Neutrophil (primary cell): ENCODE results near the gene CCDC80.

Experiments
- H3K27ac ChIP-seq: fragments of 200-600 bp; sonication (generic); 2 replicates; pipeline ENCODE4 v1.5.1; 2016; ENCODE audit warnings: mild to moderate bottlenecking, moderate library complexity
- H3K27me3 ChIP-seq: fragments of 200-600 bp; sonication (generic); 2 replicates; pipeline ENCODE4 v1.6.0; 2016; ENCODE audit warnings: mild to moderate bottlenecking
- H3K36me3 ChIP-seq: fragments of 200-600 bp; sonication (generic); 2 replicates; pipeline ENCODE4 v1.5.1; 2017
- H3K4me1 ChIP-seq, 2 experiments: fragments of 200-600 bp in 1 of 2; sonication (generic) in 1 of 2; 1 replicate in 1 of 2; 2 replicates in 1 of 2; pipeline versions ENCODE4 v1.5.1 to v1.6.1; 2013 to 2016; ENCODE audit warnings: low read depth in 1 of 2, low read length in 1 of 2, mild to moderate bottlenecking in 1 of 2, moderate library complexity in 1 of 2; ENCODE audit not compliant: control insufficient read depth in 1 of 2, insufficient read depth in 1 of 2
- H3K4me3 ChIP-seq, 2 experiments: fragments of 200-600 bp in 1 of 2; sonication (generic) in 1 of 2; 1 replicate in 1 of 2; 2 replicates in 1 of 2; pipeline ENCODE4 v1.5.1; 2013 to 2016; ENCODE audit warnings: low read depth in 1 of 2, low read length in 1 of 2, mild to moderate bottlenecking in 1 of 2, moderate library complexity in 1 of 2
- H3K9me3 ChIP-seq: fragments of 200-600 bp; sonication (generic); 2 replicates; pipeline ENCODE4 v1.5.1; 2016
- TF ChIP-seq, protein P1 (sequence below): fragments of 200-600 bp; sonication (generic); IDR thresholded peaks from 2 replicates; pipeline ENCODE4 v1.5.1; 2016; ENCODE audit warnings: antibody characterized with exemption

Gene CCDC80

DNA sequence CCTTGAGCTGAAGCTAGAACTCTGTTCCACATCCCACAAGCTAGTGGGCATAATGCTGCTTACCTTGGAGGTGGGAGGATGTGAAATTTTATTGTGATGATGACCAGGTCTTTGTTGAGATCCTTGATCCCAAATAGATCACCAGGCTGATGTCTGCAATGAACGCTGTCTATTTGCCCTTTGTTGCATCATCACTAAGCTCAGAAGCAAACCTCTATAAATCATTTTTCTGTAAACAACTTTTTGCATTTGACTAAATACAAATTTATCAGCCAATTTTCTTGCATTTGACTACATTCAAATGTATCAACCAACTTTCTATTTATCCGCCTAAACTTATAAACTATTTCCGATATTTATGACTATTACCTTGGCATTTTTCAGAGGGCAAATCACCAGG, 9.7 kb downstream of the CCDC80 start:
- Histone ChIP-seq H3K36me3 (no peaks in the 10 kb centered on the region), H3K9me3 (no peaks in the 10 kb centered on the region), H3K4me3 (no peak overlapping the region), H3K27ac (no peak overlapping the region), H3K27me3 (no peaks in the 10 kb centered on the region), H3K4me1 (no peaks in the 10 kb centered on the region)
- TF ChIP-seq, protein P1, sequence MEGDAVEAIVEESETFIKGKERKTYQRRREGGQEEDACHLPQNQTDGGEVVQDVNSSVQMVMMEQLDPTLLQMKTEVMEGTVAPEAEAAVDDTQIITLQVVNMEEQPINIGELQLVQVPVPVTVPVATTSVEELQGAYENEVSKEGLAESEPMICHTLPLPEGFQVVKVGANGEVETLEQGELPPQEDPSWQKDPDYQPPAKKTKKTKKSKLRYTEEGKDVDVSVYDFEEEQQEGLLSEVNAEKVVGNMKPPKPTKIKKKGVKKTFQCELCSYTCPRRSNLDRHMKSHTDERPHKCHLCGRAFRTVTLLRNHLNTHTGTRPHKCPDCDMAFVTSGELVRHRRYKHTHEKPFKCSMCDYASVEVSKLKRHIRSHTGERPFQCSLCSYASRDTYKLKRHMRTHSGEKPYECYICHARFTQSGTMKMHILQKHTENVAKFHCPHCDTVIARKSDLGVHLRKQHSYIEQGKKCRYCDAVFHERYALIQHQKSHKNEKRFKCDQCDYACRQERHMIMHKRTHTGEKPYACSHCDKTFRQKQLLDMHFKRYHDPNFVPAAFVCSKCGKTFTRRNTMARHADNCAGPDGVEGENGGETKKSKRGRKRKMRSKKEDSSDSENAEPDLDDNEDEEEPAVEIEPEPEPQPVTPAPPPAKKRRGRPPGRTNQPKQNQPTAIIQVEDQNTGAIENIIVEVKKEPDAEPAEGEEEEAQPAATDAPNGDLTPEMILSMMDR = no peak

DNA sequence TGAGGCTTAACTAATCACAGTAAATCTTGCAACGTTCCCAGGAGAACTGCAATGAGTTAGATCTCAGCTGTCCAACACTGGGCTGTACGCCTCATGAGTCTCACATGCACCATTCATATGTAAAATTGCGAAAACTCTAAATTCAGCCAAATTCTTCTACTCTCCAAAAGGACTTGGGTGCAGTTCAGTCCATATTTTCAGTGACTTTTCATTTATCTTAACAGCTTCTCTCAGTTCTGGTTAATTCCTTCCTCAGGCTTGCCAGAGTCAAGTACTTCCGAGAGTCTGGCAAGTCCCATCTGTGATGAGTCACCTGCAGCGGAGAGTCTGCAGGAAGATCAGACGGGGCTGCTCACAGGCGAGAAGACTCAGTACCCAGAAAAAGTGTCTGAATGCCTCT, 11.5 kb downstream of the CCDC80 start:
- H3K36me3 ChIP-seq = no peaks in the 10 kb centered on the region
- TF ChIP-seq, protein P1 = no peak
- H3K4me3 ChIP-seq = no peak overlapping the region
- H3K27me3 ChIP-seq = no peaks in the 10 kb centered on the region
- no peaks in the 10 kb centered on the region for H3K4me1 ChIP-seq
- H3K27ac ChIP-seq = no peak overlapping the region
- H3K9me3 ChIP-seq = no peaks in the 10 kb centered on the region

DNA sequence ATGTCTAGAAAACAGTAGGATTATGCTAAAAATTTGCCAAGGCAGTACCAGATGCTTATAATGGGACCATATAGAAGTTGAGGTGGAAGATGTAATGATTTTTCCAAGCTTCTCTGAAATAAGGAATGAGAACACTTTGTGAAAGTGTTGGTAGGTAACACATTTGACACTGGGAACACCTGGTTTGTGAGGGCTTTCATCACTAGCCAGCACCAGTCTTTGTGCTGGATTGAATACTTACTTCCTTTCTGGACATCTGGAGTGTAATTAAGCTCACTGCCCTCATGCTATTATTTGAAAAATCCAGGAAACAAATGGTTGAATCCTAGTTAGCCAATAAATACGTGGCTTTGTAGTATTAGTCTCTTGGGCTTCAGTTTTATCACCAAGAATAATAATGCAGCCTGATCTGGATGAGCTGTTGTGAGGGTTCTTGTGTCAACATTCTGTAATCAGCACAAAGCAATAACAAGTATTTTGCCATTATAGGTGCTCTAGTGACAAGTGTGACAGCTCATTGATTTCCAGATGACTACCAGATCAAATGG, 12.9 kb downstream of the CCDC80 start:
- TF ChIP-seq, protein P1 = no peak

DNA sequence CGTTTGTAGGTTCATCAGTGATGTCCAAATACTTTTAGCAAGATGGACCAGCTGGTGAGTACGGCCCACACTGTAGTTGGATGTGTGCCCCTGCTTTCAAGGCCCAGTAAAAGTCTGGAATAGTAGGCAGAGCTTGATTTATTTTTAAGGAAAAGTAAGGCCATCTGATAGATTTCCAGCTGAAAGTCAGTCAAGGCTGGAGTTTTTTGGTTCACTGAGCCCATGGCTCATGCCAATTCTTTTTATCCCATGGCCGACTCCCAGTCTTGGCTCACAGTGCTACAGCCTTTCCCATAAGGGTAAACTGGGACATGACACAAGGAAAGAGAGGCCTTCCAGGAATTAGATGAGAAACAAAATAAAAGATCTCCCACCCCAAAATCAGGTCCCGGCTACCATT, 13.5 kb downstream of the CCDC80 start:
- TF ChIP-seq, protein P1 = no peak
- no peaks in the 10 kb centered on the region for H3K4me1 ChIP-seq
- H3K27me3 ChIP-seq = no peaks in the 10 kb centered on the region
- H3K27ac ChIP-seq = no peak overlapping the region
- no peaks in the 10 kb centered on the region for H3K36me3 ChIP-seq
- H3K9me3 ChIP-seq = no peaks in the 10 kb centered on the region
- H3K4me3 ChIP-seq = no peak overlapping the region

More for the DNA sequence above, 12.9 kb downstream of the CCDC80 start:
- Histone ChIP-seq H3K27me3 (no peaks in the 10 kb centered on the region), H3K27ac (no peak overlapping the region), H3K36me3 (no peaks in the 10 kb centered on the region), H3K4me3 (no peak overlapping the region), H3K9me3 (no peaks in the 10 kb centered on the region), H3K4me1 (no peaks in the 10 kb centered on the region)

DNA sequence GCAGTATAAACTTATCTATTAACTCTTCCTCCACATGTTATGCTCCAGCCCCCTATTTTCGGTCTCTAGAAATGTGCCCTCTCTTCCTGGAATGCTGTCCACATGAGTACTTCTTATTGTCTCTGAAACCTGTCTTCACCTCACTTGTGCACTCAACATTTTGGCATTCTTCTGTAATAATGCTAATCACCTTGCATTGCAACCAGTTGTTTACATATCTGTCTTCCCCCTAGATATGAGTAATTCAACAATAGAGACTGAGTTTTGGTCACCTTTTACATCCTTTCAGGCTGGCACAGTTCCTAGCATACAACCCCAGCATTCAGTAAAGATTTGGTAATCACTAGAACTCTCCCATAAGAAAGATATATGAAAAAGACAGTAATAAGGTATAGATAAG, 17.2 kb downstream of the CCDC80 start:
- TF ChIP-seq, protein P1 = no peak
- no peaks in the 10 kb centered on the region for H3K4me1 ChIP-seq
- H3K27me3 ChIP-seq = no peaks in the 10 kb centered on the region
- no peaks in the 10 kb centered on the region for H3K9me3 ChIP-seq
- H3K27ac ChIP-seq = no peak overlapping the region
- no peak overlapping the region for H3K4me3 ChIP-seq
- no peaks in the 10 kb centered on the region for H3K36me3 ChIP-seq

DNA sequence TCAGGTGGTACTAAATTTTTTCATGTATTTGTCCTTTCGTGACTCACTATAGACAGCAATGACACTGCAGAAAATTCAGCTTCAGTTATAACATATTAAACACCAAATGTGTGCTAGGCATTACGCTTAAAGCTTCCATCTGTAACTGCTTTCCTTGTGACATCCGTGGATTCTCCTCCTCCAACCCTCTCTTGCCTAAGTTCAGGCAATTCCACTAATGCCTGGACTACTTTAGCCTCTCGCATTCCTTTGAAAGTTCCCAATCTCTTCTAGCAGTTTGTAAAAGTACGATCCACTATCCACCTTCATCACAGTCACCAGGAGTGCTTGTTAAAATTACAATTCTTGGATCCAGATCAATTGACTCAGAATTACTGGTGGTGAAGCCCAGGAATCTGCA, 17.7 kb downstream of the CCDC80 start:
- Histone ChIP-seq H3K27ac (no peak overlapping the region), H3K36me3 (no peaks in the 10 kb centered on the region), H3K9me3 (no peaks in the 10 kb centered on the region), H3K4me3 (no peak overlapping the region), H3K4me1 (no peaks in the 10 kb centered on the region), H3K27me3 (no peaks in the 10 kb centered on the region)
- TF ChIP-seq, protein P1 = no peak
